H9 (cell line): Measurements from ENCODE around the gene CST6. TPM values are rescaled to one million over a fixed set of nuclear protein-coding genes. Genes with fewer than 3 reads are reported as not detected.

Experiments used
- DNase-seq: peaks from one replicate; pipeline ENCODE4 v3.0.0-alpha.2; 2017
- H2AFZ ChIP-seq: one replicate; pipeline ENCODE4 v1.6.1; 2013; ENCODE audit warnings: mild to moderate bottlenecking, low read length, control low read depth, moderate library complexity
- H2AK5ac ChIP-seq: 2 replicates; pipeline ENCODE4 v1.6.1; 2013; ENCODE audit warnings: low read length, control low read depth, mixed read lengths; ENCODE audit not compliant: insufficient read length
- H2BK120ac ChIP-seq: one replicate; pipeline ENCODE4 v1.6.1; 2013; ENCODE audit warnings: low read depth, mild to moderate bottlenecking, low read length, control low read depth, inconsistent platforms; ENCODE audit not compliant: poor library complexity, severe bottlenecking
- H2BK12ac ChIP-seq: 2 replicates; pipeline ENCODE4 v1.6.1; 2013; ENCODE audit warnings: low read length, control low read depth, mixed read lengths, low read depth; ENCODE audit not compliant: insufficient read length
- H2BK15ac ChIP-seq: 2 replicates; pipeline ENCODE4 v1.6.1; 2013; ENCODE audit warnings: low read depth, low read length, control low read depth
- H2BK20ac ChIP-seq: one replicate; pipeline ENCODE4 v1.6.1; 2013; ENCODE audit warnings: low read depth, mild to moderate bottlenecking, low read length, control low read depth, inconsistent platforms; ENCODE audit not compliant: poor library complexity, severe bottlenecking
- H2BK5ac ChIP-seq: 2 replicates; pipeline ENCODE4 v1.6.1; 2013; ENCODE audit warnings: low read length, control low read depth, mixed read lengths; ENCODE audit not compliant: insufficient read length
- H3K14ac ChIP-seq: 2 replicates; pipeline ENCODE4 v1.6.1; 2013; ENCODE audit warnings: low read length, control low read depth; ENCODE audit not compliant: insufficient read depth
- H3K18ac ChIP-seq: 2 replicates; pipeline ENCODE4 v1.6.1; 2013; ENCODE audit warnings: low read depth, mild to moderate bottlenecking, mixed read lengths, low read length, control low read depth; ENCODE audit not compliant: insufficient read length
- H3K23ac ChIP-seq: 2 replicates; pipeline ENCODE4 v1.6.1; 2013; ENCODE audit warnings: low read length, control low read depth, mixed read lengths, low read depth; ENCODE audit not compliant: insufficient read length
- H3K23me2 ChIP-seq: 2 replicates; pipeline ENCODE4 v1.6.1; 2013; ENCODE audit warnings: low read depth, mild to moderate bottlenecking, mixed read lengths, low read length, control low read depth; ENCODE audit not compliant: insufficient read length, poor library complexity, severe bottlenecking
- H3K27ac ChIP-seq: 2 replicates; pipeline ENCODE4 v1.5.1; 2013; ENCODE audit warnings: low read length, control low read depth, mixed read lengths, low read depth; ENCODE audit not compliant: insufficient read length
- H3K27me3 ChIP-seq: 2 replicates; pipeline ENCODE4 v1.6.1; 2013; ENCODE audit warnings: low read length, control low read depth, inconsistent platforms; ENCODE audit not compliant: insufficient read depth
- H3K4ac ChIP-seq: 2 replicates; pipeline ENCODE4 v1.6.1; 2013; ENCODE audit warnings: low read depth, mild to moderate bottlenecking, control low read depth, inconsistent platforms, low read length, moderate library complexity
- H3K4me1 ChIP-seq: 2 replicates; pipeline ENCODE4 v1.6.1; 2013; ENCODE audit warnings: low read length, control low read depth, inconsistent platforms; ENCODE audit not compliant: insufficient read depth
- H3K4me2 ChIP-seq: 2 replicates; pipeline ENCODE4 v1.6.1; 2013; ENCODE audit warnings: low read length, control low read depth, mixed read lengths; ENCODE audit not compliant: insufficient read length, insufficient read depth
- H3K56ac ChIP-seq: 2 replicates; pipeline ENCODE4 v1.6.1; 2013; ENCODE audit warnings: low read depth, mild to moderate bottlenecking, mixed read lengths, low read length, control low read depth; ENCODE audit not compliant: insufficient read length
- H3K79me1 ChIP-seq: 2 replicates; pipeline ENCODE4 v1.6.1; 2013; ENCODE audit warnings: low read depth, mild to moderate bottlenecking, moderate library complexity, low read length, control low read depth, inconsistent platforms; ENCODE audit not compliant: insufficient read depth, poor library complexity, severe bottlenecking
- H3K79me2 ChIP-seq: 2 replicates; pipeline ENCODE4 v1.6.1; 2013; ENCODE audit warnings: low read length, control low read depth, inconsistent platforms; ENCODE audit not compliant: insufficient read depth
- H3K9ac ChIP-seq: 2 replicates; pipeline ENCODE4 v1.6.1; 2013; ENCODE audit warnings: low read length, control low read depth, mixed read lengths; ENCODE audit not compliant: insufficient read length; ENCODE audit errors: extremely low read depth
- H3K9me3 ChIP-seq: one replicate; pipeline ENCODE4 v1.6.1; 2013; ENCODE audit warnings: low read depth, low read length, inconsistent platforms; ENCODE audit not compliant: control insufficient read depth
- H3T11ph ChIP-seq: one replicate; pipeline ENCODE4 v1.6.1; 2013; ENCODE audit warnings: mild to moderate bottlenecking, low read length, control low read depth, inconsistent platforms
- H4K20me1 ChIP-seq: one replicate; pipeline ENCODE4 v1.6.1; 2013; ENCODE audit not compliant: control insufficient read depth, insufficient read length, insufficient read depth
- H4K5ac ChIP-seq: 2 replicates; pipeline ENCODE4 v1.6.1; 2013; ENCODE audit warnings: low read depth, mild to moderate bottlenecking, mixed read lengths, low read length, control low read depth; ENCODE audit not compliant: insufficient read length
- H4K8ac ChIP-seq: replicated peaks from 2 replicates; pipeline ENCODE4 v1.6.1; 2013; ENCODE audit warnings: low read length, control low read depth, mixed read lengths, low read depth; ENCODE audit not compliant: insufficient read length
- H4K91ac ChIP-seq: 2 replicates; pipeline ENCODE4 v1.6.1; 2013; ENCODE audit warnings: low read depth, mild to moderate bottlenecking, moderate library complexity, mixed read lengths, low read length, control low read depth; ENCODE audit not compliant: insufficient read length
- H3K27ac Mint-ChIP-seq, 3 experiments: 2 replicates in 2 of 3; 3 replicates in 1 of 3; pipeline ENCODE4 v1.8.0; 2020 to 2021; ENCODE audit warnings: mixed read lengths in 3 of 3, mild to moderate bottlenecking in 1 of 3, moderate library complexity in 1 of 3
- H3K27me3 Mint-ChIP-seq: 2 replicates; pipeline ENCODE4 v1.8.0; 2021; ENCODE audit warnings: low read depth, mild to moderate bottlenecking, moderate library complexity, mixed read lengths
- H3K36me3 Mint-ChIP-seq, 3 experiments: 2 replicates in 2 of 3; 3 replicates in 1 of 3; pipeline ENCODE4 v1.8.0; 2020 to 2021; ENCODE audit warnings: low read depth in 3 of 3, mixed read lengths in 3 of 3; ENCODE audit not compliant: insufficient read depth in 1 of 3
- H3K4me1 Mint-ChIP-seq, 2 experiments: 2 replicates each; pipeline ENCODE4 v1.8.0; 2020; ENCODE audit warnings: mixed read lengths in 2 of 2
- H3K4me3 Mint-ChIP-seq, 2 experiments: 2 replicates in 1 of 2; 3 replicates in 1 of 2; pipeline ENCODE4 v1.8.0; 2020 to 2021; ENCODE audit warnings: mild to moderate bottlenecking in 2 of 2, mixed read lengths in 2 of 2, moderate library complexity in 1 of 2
- H3K9me3 Mint-ChIP-seq, 2 experiments: 2 replicates in 1 of 2; 3 replicates in 1 of 2; pipeline ENCODE4 v1.8.0; 2020; ENCODE audit warnings: mild to moderate bottlenecking in 2 of 2, mixed read lengths in 2 of 2, moderate library complexity in 1 of 2
- whole genome bisulfite sequencing: extraction: QIAGEN DNeasy Blood & Tissue Kit; methylation state at CpG from one replicate; pipeline ENCODE4 v1.1.7; 2013; ENCODE audit warnings: missing lambda C conversion rate, low lambda C conversion rate, mixed read lengths; ENCODE audit not compliant: insufficient read length; ENCODE audit errors: extremely low coverage; 5-methylcytosine and 5-hydroxymethylcytosine counted together
- total RNA-seq: library from RNA; stranded (reverse); gene quantifications from 2 replicates; pipeline ENCODE4 v1.2.1, GENCODE V29; 2021
- TF ChIP-seq, protein P1 (sequence below): fragments of 200-600 bp; sonication (generic); conservative IDR thresholded peaks from 3 replicates; pipeline ENCODE4 v1.8.0; 2021; ENCODE audit warnings: antibody characterized with exemption, mild to moderate bottlenecking

CST6 gene
- total RNA-seq, 1 experiment from 2014 or later: not detected

GRCh38 chr11:66036334-66036710 lies 24.5 kb downstream of the CST6 start:
- Mint-ChIP-seq H3K27me3 (peaks cover 21% of the 10 kb centered on the region), H3K9me3 (peaks cover 18 to 23% of the 10 kb centered on the region in 2 experiments), H3K27ac (no peak overlapping the region), H3K4me3 (no peak overlapping the region), H3K4me1 (no peaks in the 10 kb centered on the region), H3K36me3 (peaks cover 1 to 6% (median 3%) of the 10 kb centered on the region in 3 experiments; a peak in 5 of 7 replicates)
- Histone ChIP-seq H3K4me2 (no peak overlapping the region), H2BK12ac (no peak overlapping the region), H3K23ac (no peak overlapping the region), H2BK20ac (no peak overlapping the region), H3K56ac (no peak overlapping the region), H3T11ph (no peak overlapping the region), H3K4ac (no peak overlapping the region), H4K91ac (no peak overlapping the region), H3K9ac (no peak overlapping the region), H2BK5ac (no peak overlapping the region), H2AFZ (no peak overlapping the region), H3K27ac (no peak overlapping the region), H2AK5ac (no peak overlapping the region), H3K27me3 (no peaks in the 10 kb centered on the region), H4K5ac (no peak overlapping the region), H3K14ac (no peak overlapping the region), H3K79me1 (no peaks in the 10 kb centered on the region), H4K8ac (no peak overlapping the region), H2BK15ac (no peak overlapping the region; the same call in 1 of the 2 replicates), H4K20me1 (no peaks in the 10 kb centered on the region), H2BK120ac (no peak overlapping the region), H3K23me2 (no peaks in the 10 kb centered on the region), H3K18ac (no peak overlapping the region), H3K4me1 (no peaks in the 10 kb centered on the region), H3K79me2 (no peaks in the 10 kb centered on the region), H3K9me3 (peaks cover 8% of the 10 kb centered on the region)
- TF ChIP-seq, protein P1, sequence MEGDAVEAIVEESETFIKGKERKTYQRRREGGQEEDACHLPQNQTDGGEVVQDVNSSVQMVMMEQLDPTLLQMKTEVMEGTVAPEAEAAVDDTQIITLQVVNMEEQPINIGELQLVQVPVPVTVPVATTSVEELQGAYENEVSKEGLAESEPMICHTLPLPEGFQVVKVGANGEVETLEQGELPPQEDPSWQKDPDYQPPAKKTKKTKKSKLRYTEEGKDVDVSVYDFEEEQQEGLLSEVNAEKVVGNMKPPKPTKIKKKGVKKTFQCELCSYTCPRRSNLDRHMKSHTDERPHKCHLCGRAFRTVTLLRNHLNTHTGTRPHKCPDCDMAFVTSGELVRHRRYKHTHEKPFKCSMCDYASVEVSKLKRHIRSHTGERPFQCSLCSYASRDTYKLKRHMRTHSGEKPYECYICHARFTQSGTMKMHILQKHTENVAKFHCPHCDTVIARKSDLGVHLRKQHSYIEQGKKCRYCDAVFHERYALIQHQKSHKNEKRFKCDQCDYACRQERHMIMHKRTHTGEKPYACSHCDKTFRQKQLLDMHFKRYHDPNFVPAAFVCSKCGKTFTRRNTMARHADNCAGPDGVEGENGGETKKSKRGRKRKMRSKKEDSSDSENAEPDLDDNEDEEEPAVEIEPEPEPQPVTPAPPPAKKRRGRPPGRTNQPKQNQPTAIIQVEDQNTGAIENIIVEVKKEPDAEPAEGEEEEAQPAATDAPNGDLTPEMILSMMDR: no peak
- DNase-seq: no peak
- no CpG with 5 or more reads among the region's 5 CpGs for WGBS
